ENCODE measurements around the gene LEO1. TPM values are rescaled to one million over a fixed set of nuclear protein-coding genes. Genes with fewer than 3 reads are reported as not detected.

The LEO1 gene
- total and polyA plus RNA-seq, 2 of the 13 experiments (the other 11 are each of a cell fraction or from before 2014, with no cell fraction given): 17.0 to 60.3 TPM

DNA sequence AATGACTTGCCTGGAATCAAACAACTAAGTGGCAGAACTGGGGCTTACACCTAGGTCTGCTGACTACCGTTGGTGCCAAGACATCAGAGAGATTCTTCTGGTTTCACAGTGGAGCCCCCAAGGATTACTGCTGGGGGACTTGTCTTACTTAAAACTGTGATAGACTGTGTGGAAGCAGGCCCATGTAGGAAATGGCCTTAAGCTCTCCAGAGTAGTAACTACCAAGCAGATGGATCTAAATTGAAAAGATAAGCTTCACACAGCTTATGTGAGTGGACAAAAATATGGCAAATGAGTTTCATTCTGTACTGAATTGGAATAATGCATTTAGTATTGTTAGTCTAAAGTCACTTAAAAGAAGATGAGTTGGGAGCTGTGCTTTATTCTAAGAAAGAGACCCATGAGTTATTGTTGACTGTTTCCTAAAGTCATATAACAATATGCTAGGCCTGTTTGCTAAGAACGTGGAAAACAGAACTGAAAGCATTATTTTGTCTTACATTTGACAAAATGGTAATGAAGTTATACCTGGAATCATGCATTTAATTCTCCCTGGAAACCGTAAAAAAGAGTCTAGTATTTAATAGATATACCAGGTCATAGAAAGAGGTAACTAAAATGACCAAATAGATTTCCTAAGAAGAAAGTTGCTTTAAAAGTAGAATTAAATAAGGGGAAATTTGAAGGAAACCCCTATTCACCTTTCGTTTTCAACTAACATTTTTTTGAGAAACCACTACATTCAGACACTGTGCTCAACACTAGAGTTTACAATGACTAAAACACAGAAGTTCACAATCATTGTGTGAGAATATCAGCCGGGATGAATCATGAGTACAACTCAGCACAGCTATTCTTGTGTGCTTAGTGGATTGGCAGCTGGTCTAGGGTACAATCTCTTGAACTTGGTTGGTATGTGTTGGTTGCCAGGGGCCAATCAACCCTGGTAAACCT, 34.4 kb upstream of the LEO1 start (continued):
- TF ChIP-seq HMGXB3 (CRISPR knock-in tag; IDR thresholded peaks at IDR 0.05; ENCODE audit: borderline replicate concordance) (no peak), MBD4 (IDR thresholded peaks at IDR 0.05; ENCODE audit: borderline replicate concordance, low read length) (no peak), ZSCAN29 (CRISPR knock-in tag; conservative IDR thresholded peaks at IDR 0.05) (no peak), ZNF7 (CRISPR knock-in tag; IDR thresholded peaks at IDR 0.05) (0 out of 2 replicates have a peak, but pooled peaks have one; percentile 48), ZNF772 (CRISPR knock-in tag; IDR thresholded peaks at IDR 0.05) (no peak), ELF3 (CRISPR knock-in tag; IDR thresholded peaks at IDR 0.05) (no peak), LCORL (IDR thresholded peaks at IDR 0.05) (no peak), LCORL (CRISPR knock-in tag; IDR thresholded peaks at IDR 0.05) (no peak), RBM39 (IDR thresholded peaks at IDR 0.05; ENCODE audit: low read depth, low read length, poor library complexity, severe bottlenecking) (no peak)
- TF ChIP-seq, protein P1, sequence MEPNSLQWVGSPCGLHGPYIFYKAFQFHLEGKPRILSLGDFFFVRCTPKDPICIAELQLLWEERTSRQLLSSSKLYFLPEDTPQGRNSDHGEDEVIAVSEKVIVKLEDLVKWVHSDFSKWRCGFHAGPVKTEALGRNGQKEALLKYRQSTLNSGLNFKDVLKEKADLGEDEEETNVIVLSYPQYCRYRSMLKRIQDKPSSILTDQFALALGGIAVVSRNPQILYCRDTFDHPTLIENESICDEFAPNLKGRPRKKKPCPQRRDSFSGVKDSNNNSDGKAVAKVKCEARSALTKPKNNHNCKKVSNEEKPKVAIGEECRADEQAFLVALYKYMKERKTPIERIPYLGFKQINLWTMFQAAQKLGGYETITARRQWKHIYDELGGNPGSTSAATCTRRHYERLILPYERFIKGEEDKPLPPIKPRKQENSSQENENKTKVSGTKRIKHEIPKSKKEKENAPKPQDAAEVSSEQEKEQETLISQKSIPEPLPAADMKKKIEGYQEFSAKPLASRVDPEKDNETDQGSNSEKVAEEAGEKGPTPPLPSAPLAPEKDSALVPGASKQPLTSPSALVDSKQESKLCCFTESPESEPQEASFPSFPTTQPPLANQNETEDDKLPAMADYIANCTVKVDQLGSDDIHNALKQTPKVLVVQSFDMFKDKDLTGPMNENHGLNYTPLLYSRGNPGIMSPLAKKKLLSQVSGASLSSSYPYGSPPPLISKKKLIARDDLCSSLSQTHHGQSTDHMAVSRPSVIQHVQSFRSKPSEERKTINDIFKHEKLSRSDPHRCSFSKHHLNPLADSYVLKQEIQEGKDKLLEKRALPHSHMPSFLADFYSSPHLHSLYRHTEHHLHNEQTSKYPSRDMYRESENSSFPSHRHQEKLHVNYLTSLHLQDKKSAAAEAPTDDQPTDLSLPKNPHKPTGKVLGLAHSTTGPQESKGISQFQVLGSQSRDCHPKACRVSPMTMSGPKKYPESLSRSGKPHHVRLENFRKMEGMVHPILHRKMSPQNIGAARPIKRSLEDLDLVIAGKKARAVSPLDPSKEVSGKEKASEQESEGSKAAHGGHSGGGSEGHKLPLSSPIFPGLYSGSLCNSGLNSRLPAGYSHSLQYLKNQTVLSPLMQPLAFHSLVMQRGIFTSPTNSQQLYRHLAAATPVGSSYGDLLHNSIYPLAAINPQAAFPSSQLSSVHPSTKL (CRISPR knock-in tag; IDR thresholded peaks at IDR 0.05): peak; percentile 43; the same call in 1 of the 2 replicates
- TF ChIP-seq, protein P2, sequence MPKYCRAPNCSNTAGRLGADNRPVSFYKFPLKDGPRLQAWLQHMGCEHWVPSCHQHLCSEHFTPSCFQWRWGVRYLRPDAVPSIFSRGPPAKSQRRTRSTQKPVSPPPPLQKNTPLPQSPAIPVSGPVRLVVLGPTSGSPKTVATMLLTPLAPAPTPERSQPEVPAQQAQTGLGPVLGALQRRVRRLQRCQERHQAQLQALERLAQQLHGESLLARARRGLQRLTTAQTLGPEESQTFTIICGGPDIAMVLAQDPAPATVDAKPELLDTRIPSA (CRISPR knock-in tag; IDR thresholded peaks at IDR 0.05; ENCODE audit: borderline replicate concordance): no peak
- TF ChIP-seq, protein P3, sequence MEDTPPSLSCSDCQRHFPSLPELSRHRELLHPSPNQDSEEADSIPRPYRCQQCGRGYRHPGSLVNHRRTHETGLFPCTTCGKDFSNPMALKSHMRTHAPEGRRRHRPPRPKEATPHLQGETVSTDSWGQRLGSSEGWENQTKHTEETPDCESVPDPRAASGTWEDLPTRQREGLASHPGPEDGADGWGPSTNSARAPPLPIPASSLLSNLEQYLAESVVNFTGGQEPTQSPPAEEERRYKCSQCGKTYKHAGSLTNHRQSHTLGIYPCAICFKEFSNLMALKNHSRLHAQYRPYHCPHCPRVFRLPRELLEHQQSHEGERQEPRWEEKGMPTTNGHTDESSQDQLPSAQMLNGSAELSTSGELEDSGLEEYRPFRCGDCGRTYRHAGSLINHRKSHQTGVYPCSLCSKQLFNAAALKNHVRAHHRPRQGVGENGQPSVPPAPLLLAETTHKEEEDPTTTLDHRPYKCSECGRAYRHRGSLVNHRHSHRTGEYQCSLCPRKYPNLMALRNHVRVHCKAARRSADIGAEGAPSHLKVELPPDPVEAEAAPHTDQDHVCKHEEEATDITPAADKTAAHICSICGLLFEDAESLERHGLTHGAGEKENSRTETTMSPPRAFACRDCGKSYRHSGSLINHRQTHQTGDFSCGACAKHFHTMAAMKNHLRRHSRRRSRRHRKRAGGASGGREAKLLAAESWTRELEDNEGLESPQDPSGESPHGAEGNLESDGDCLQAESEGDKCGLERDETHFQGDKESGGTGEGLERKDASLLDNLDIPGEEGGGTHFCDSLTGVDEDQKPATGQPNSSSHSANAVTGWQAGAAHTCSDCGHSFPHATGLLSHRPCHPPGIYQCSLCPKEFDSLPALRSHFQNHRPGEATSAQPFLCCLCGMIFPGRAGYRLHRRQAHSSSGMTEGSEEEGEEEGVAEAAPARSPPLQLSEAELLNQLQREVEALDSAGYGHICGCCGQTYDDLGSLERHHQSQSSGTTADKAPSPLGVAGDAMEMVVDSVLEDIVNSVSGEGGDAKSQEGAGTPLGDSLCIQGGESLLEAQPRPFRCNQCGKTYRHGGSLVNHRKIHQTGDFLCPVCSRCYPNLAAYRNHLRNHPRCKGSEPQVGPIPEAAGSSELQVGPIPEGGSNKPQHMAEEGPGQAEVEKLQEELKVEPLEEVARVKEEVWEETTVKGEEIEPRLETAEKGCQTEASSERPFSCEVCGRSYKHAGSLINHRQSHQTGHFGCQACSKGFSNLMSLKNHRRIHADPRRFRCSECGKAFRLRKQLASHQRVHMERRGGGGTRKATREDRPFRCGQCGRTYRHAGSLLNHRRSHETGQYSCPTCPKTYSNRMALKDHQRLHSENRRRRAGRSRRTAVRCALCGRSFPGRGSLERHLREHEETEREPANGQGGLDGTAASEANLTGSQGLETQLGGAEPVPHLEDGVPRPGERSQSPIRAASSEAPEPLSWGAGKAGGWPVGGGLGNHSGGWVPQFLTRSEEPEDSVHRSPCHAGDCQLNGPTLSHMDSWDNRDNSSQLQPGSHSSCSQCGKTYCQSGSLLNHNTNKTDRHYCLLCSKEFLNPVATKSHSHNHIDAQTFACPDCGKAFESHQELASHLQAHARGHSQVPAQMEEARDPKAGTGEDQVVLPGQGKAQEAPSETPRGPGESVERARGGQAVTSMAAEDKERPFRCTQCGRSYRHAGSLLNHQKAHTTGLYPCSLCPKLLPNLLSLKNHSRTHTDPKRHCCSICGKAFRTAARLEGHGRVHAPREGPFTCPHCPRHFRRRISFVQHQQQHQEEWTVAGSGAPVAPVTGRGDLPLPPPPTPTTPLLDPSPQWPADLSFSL (CRISPR knock-in tag; IDR thresholded peaks at IDR 0.05): peak; percentile 46; the same call in 1 of the 2 replicates

Data from HepG2 (cell line).